Mucosa of stomach (tissue), 1 donor: ENCODE data around the gene DTNB.

Source experiments
- H3K27me3 ChIP-seq: one replicate; pipeline ENCODE4 v1.7.0; 2013; ENCODE audit warnings: mild to moderate bottlenecking, low read length; ENCODE audit not compliant: control insufficient read depth, insufficient read depth
- H3K36me3 ChIP-seq: one replicate; pipeline ENCODE4 v1.7.0; 2013; ENCODE audit warnings: low read length; ENCODE audit not compliant: control insufficient read depth, insufficient read depth
- H3K4me1 ChIP-seq: one replicate; pipeline ENCODE4 v1.7.0; 2013; ENCODE audit warnings: mild to moderate bottlenecking, low read length; ENCODE audit not compliant: control insufficient read depth, insufficient read depth
- H3K4me3 ChIP-seq: one replicate; pipeline ENCODE4 v1.7.0; 2013; ENCODE audit warnings: low read length
- H3K9ac ChIP-seq: one replicate; pipeline ENCODE4 v1.7.0; 2013; ENCODE audit warnings: mild to moderate bottlenecking, low read length, moderate library complexity
- H3K9me3 ChIP-seq: one replicate; pipeline ENCODE4 v1.7.0; 2013; ENCODE audit warnings: mild to moderate bottlenecking, low read length, moderate library complexity; ENCODE audit not compliant: control insufficient read depth
- donor health status: Pancreatic carcinoma.

The DTNB gene

DNA sequence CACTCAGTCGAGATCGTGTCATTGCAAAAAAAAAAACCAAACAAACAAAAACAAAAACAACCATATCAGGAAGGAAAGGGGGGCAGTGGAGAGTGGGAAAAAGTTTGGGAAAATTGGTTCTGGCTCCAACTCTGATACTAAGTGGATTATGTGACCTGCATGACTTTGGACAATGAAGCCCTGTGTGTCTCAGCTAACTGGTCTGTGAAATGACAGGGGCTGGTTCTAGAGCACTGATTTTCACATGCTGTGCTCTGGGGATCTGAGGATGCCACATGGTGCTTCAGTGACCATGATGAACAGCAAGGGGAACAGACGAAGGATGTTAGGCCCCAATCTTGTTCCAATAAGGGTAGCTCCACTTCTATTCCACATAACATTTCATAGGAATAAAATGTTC lies 174.2 kb downstream of the DTNB start:
- Histone ChIP-seq H3K9me3 (no peaks in the 10 kb centered on the region), H3K4me1 (no peaks in the 10 kb centered on the region), H3K27me3 (peaks cover 14% of the 10 kb centered on the region), H3K36me3 (no peaks in the 10 kb centered on the region), H3K9ac (no peak overlapping the region), H3K4me3 (no peak overlapping the region)

DNA sequence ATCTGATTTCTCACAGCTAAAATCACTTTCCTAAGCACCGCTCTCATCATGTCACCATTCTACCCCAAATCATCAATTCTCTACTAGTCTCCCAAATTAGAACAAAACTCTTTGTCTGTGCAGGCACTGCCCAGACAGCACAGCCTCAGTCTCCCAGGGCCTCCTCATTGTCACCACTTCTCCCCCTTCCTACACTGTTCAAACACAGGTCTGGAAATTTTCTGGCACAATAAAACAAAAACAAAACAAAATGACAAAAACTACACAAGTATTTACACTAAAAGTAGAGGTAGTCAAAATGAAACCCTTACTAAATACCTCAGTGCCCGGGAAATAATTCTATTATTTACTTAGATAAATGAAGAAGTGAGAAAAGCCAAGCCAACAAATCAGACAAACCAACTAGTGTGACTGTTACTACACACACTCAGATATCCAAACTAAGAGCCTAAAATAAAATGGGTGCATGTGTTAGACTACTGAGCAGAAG lies 175.4 kb downstream of the DTNB start:
- H3K4me3 ChIP-seq = no peak overlapping the region
- H3K9me3 ChIP-seq = no peaks in the 10 kb centered on the region
- H3K9ac ChIP-seq = no peak overlapping the region

DNA sequence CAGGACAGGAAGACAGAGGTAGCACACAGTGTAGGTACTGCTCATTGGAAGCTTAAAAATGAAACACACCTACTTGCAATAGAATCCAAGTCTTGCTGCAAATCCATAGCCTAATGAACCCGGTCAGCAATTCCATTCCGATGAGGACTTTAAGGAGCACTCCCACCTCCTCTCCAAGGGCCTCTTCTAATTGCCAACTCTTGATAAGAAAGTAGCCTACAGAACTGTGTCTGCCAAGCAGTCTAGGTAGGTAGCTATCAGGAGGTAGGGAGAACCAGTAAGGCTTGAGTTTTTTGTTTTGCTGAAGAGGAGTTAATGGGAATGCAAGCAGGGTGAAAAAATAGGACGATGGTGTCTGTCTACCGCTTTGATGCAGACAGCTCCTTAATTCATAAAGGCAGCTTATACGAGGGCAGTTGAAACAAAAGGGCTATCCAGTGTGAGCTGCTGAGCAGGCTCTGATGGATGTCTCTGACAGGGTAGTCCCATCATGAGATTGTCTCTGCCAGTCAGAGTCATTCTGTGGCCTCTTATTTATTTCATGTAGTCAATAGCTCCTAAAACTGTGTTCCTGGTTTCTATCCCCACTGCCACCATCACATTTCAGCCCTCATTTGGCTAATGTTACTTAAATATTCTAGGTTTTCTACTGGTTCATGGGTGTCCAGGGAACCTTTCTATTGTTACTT lies 176.0 kb downstream of the DTNB start:
- Histone ChIP-seq H3K9ac (no peak overlapping the region), H3K9me3 (no peaks in the 10 kb centered on the region), H3K4me3 (no peak overlapping the region)

More for the DNA sequence above, 175.4 kb downstream of the DTNB start:
- Histone ChIP-seq H3K4me1 (no peaks in the 10 kb centered on the region), H3K36me3 (no peaks in the 10 kb centered on the region), H3K27me3 (peaks cover 14% of the 10 kb centered on the region)

DNA sequence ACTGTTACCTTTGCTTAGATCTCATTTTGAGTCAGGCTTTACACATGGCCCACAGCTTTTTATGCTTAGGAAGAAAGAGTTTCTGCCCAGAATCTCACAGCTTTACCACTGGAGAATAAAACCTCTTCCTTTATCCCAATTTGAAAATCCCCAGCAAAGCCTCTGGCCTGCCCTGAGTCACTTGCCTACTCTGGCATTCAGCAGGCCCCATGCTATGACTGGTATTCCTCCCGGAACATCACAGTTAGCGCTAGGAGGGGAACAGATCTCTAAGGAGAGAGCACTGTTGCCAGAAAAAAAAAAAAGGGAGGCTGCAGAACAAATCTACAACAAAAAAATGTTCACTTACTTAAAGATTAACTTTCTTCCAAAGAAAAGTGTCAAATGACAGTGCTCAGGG lies 178.8 kb downstream of the DTNB start:
- Histone ChIP-seq H3K9me3 (no peaks in the 10 kb centered on the region), H3K27me3 (peaks cover 11% of the 10 kb centered on the region)

More for the DNA sequence above, 176.0 kb downstream of the DTNB start:
- no peaks in the 10 kb centered on the region for H3K4me1 ChIP-seq
- peaks cover 14% of the 10 kb centered on the region for H3K27me3 ChIP-seq
- no peaks in the 10 kb centered on the region for H3K36me3 ChIP-seq

GRCh38 chr2:25493207-25493606 lies 180.2 kb downstream of the DTNB start:
- Histone ChIP-seq H3K4me1 (peaks cover 7% of the 10 kb centered on the region), H3K4me3 (no peak overlapping the region), H3K9me3 (no peaks in the 10 kb centered on the region), H3K27me3 (peaks cover 11% of the 10 kb centered on the region), H3K36me3 (no peaks in the 10 kb centered on the region), H3K9ac (no peak overlapping the region)

More for the DNA sequence above, 178.8 kb downstream of the DTNB start:
- Histone ChIP-seq H3K4me3 (no peak overlapping the region), H3K9ac (no peak overlapping the region), H3K36me3 (no peaks in the 10 kb centered on the region), H3K4me1 (peaks cover 7% of the 10 kb centered on the region)

- H3K36me3 ChIP-seq = no peaks in the 10 kb centered on the region
- H3K4me3 ChIP-seq = no peak overlapping the region
- H3K4me1 ChIP-seq = peaks cover 7% of the 10 kb centered on the region
- H3K27me3 ChIP-seq = peaks cover 11% of the 10 kb centered on the region
- no peaks in the 10 kb centered on the region for H3K9me3 ChIP-seq
- no peak overlapping the region for H3K9ac ChIP-seq
These were observed 180.7 kb downstream of the DTNB start for GRCh38 chr2:25492726-25493125.

GRCh38 chr2:25491966-25492532 lies 181.3 kb downstream of the DTNB start:
- no peaks in the 10 kb centered on the region for H3K9me3 ChIP-seq
- no peaks in the 10 kb centered on the region for H3K36me3 ChIP-seq
- H3K4me1 ChIP-seq = peaks cover 7% of the 10 kb centered on the region
- peaks cover 4% of the 10 kb centered on the region for H3K27me3 ChIP-seq
- H3K9ac ChIP-seq = no peak overlapping the region
- H3K4me3 ChIP-seq = no peak overlapping the region

GRCh38 chr2:25491003-25491696 lies 182.2 kb downstream of the DTNB start:
- no peaks in the 10 kb centered on the region for H3K9me3 ChIP-seq
- peaks cover 3% of the 10 kb centered on the region for H3K27me3 ChIP-seq
- H3K4me1 ChIP-seq = peaks cover 7% of the 10 kb centered on the region
- H3K9ac ChIP-seq = no peak overlapping the region
- no peak overlapping the region for H3K4me3 ChIP-seq
- H3K36me3 ChIP-seq = no peaks in the 10 kb centered on the region

DNA sequence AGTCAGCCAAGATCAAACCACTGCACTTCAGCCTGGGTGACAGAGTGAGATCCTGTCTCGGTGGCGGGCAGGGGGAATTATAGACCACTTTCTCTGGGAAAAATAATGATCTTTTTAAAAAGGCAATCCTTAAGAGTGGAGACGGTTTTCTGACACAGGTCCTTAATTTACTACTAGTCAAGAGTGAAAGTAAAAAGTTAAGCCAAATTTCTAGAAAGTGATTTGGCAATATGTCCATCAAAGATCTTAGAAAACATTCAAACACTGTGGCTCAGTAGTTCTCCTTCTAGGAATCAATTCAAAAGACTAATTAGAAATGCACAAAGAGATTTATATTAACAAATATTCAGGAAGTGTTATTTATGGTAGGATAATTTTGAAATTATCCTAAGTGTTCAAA lies 183.2 kb downstream of the DTNB start:
- Histone ChIP-seq H3K4me3 (no peak overlapping the region), H3K27me3 (peaks cover 3% of the 10 kb centered on the region), H3K4me1 (peaks cover 7% of the 10 kb centered on the region), H3K36me3 (no peaks in the 10 kb centered on the region), H3K9me3 (no peaks in the 10 kb centered on the region), H3K9ac (no peak overlapping the region)

GRCh38 chr2:25489631-25490030 lies 183.7 kb downstream of the DTNB start:
- H3K4me3 ChIP-seq = no peak overlapping the region
- H3K9me3 ChIP-seq = no peaks in the 10 kb centered on the region
- H3K9ac ChIP-seq = no peak overlapping the region
- H3K27me3 ChIP-seq = peaks cover under 1% of the 10 kb centered on the region
- no peaks in the 10 kb centered on the region for H3K36me3 ChIP-seq
- peaks cover 7% of the 10 kb centered on the region for H3K4me1 ChIP-seq

DNA sequence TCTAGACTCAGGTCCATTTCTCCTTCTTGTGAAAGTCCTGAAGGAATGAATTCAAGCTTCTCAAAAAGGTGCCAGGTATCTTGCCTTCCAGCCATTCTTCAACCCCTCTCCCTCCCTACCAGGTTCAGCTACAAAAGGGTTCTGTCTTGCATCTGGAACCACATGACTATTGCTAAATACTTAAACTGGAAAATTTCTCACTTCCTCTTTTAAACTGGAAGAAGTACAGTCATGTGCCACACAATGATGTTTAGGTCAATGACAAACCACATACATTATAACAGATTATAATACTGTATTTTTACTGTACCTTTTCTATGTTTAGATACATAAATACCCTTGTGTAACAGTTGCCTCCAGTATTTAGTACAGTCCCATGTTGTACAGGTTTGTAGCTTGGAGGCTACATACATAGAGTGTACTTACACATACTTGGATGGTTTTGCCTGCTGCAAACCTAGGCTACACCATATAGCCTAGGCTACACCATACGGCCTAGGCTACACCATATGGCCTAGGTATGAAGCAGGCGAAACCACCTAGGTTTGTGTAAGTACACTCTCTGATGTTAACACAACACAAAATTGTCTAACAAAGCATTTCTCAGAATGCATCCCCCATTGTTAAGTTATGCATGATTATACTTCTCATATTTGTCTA lies 189.6 kb downstream of the DTNB start:
- Histone ChIP-seq H3K9ac (no peak overlapping the region), H3K27me3 (peaks cover 3% of the 10 kb centered on the region), H3K9me3 (no peaks in the 10 kb centered on the region), H3K4me1 (no peaks in the 10 kb centered on the region), H3K4me3 (no peak overlapping the region), H3K36me3 (no peaks in the 10 kb centered on the region)

DNA sequence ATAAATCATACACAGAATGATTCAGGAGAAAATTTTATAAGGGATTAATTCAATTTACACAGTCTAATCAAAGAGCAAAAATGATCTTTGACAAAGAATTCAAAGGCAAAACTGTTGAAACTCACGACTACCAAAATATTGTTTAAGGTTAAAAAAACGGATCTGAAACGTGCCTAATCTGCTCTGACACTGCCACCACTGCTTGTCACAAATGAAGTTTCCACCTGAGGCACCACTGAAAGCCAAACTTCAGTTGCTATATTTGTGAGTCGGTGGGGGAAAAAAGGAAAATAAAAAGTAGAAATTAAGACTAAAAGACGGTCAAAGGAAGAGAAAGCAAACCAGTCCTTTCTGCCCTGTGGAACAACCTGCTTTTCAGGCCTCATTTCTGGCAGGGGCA lies 191.0 kb downstream of the DTNB start:
- H3K36me3 ChIP-seq = no peaks in the 10 kb centered on the region
- H3K4me3 ChIP-seq = no peak overlapping the region
- peaks cover 3% of the 10 kb centered on the region for H3K27me3 ChIP-seq
- no peaks in the 10 kb centered on the region for H3K9me3 ChIP-seq
- no peaks in the 10 kb centered on the region for H3K4me1 ChIP-seq
- no peak overlapping the region for H3K9ac ChIP-seq
